ENCODE measurements around the gene AGBL1.

AGBL1 gene

GRCh38 chr15:86540840-86541467 is 461.3 kb downstream of the AGBL1 start:
- no peak for DNase-seq

- DNase-seq = no peak
Observed at GRCh38 chr15:86541540-86541939, 461.9 kb downstream of the AGBL1 start.

GRCh38 chr15:86550075-86550474 is 470.4 kb downstream of the AGBL1 start:
- DNase-seq = no peak

- DNase-seq = no peak
Observed at GRCh38 chr15:86553108-86553507, 473.4 kb downstream of the AGBL1 start.

- peak; percentile 24 for DNase-seq
Observed at GRCh38 chr15:86555098-86555497, 475.4 kb downstream of the AGBL1 start.

GRCh38 chr15:86555939-86556338 is 476.3 kb downstream of the AGBL1 start:
- no peak for DNase-seq

GRCh38 chr15:86556396-86557017 is 476.8 kb downstream of the AGBL1 start:
- DNase-seq = no peak

- DNase-seq = no peak
Observed at GRCh38 chr15:86557018-86557550, 477.4 kb downstream of the AGBL1 start.

- no peak for DNase-seq
Observed at GRCh38 chr15:86558252-86558651, 478.6 kb downstream of the AGBL1 start.

GRCh38 chr15:86558686-86559085 is 479.0 kb downstream of the AGBL1 start:
- DNase-seq = no peak

GRCh38 chr15:86568378-86568777 is 488.7 kb downstream of the AGBL1 start:
- no peak for DNase-seq

- no peak for DNase-seq
Observed at GRCh38 chr15:86570738-86571137, 491.1 kb downstream of the AGBL1 start.

- DNase-seq = no peak
Observed at GRCh38 chr15:86571873-86572272, 492.2 kb downstream of the AGBL1 start.

- DNase-seq = no peak
Observed at GRCh38 chr15:86572368-86572841, 492.7 kb downstream of the AGBL1 start.

- DNase-seq = no peak
Observed at GRCh38 chr15:86573476-86573875, 493.8 kb downstream of the AGBL1 start.

- DNase-seq = no peak
Observed at GRCh38 chr15:86588413-86588812, 508.7 kb downstream of the AGBL1 start.

GRCh38 chr15:86590461-86590860 is 510.8 kb downstream of the AGBL1 start:
- no peak for DNase-seq

- no peak for DNase-seq
Observed at GRCh38 chr15:86591158-86591557, 511.5 kb downstream of the AGBL1 start.

GRCh38 chr15:86591994-86592735 is 512.5 kb downstream of the AGBL1 start:
- no peak for DNase-seq

- DNase-seq = no peak
Observed at GRCh38 chr15:86595741-86596140, 516.1 kb downstream of the AGBL1 start.

- DNase-seq = peak; percentile 11
Observed at GRCh38 chr15:86603466-86603865, 523.8 kb downstream of the AGBL1 start.

- no peak for DNase-seq
Observed at GRCh38 chr15:86608461-86609205, 529.0 kb downstream of the AGBL1 start.

GRCh38 chr15:86609275-86609674 is 529.6 kb downstream of the AGBL1 start:
- DNase-seq = no peak
